ENCODE measurements around the gene BCAT1.

Gene BCAT1

DNA sequence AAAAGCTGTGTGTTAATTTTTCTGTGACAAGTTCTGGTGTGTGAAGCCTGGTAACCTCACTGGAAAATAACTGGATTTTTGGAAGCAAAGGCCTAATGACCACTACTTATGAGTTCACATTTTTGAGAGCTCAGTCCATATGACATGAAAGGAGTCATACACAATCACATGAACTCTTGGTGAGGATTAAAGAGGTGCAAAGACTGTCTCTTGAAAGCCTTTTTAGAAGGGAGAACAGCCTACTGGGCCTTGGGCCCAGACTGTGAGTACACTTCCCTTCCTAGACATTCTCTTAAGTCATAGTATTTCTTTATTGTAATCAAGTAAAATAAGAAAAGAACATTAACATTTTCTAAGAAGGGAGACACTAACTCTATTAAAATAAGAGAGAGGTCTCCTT lies 176.1 kb downstream of the BCAT1 start:
- DNase-seq (ENCODE audit: extremely low read depth in 1 of 2, low read depth in 1 of 2): no peak

DNA sequence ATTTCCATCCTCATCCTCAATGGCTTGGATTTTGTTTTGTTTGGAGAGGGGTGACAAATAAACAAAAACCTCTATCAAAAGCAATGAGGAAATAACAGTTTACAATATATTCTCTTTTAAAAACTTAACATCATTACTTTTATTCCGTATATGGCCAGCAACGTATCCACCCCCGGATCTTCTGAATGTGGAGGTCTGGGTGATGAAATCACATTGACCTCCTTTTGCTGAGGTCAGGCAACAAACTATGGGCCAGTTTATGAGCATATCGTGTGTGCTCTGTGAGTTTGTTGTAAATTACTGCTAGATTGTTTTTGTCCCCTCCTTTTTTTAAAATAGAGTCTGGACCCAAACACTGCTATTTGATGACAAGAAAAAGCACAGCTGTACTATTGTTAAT lies 178.1 kb downstream of the BCAT1 start:
- DNase-seq (ENCODE audit: extremely low read depth in 1 of 2, low read depth in 1 of 2): no peak

DNA sequence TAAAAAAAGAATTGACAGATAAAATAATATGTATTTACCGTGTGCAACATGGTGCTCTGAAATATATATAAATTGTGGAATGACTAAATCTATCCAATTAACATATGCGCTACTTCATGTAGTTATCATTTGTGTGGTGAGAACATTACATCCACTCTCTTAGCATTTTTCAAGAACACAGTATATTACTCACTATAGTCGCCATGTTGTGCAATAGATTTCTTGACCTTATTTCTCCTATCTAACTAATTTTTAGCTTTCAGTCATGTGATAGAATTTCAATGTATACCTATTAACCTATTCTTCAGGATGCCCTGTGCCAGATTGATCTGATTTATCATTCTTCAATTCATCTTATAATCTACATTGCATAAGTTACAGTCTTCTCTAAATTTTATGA lies 178.6 kb downstream of the BCAT1 start:
- no peak for DNase-seq (ENCODE audit: extremely low read depth in 1 of 2, low read depth in 1 of 2)

DNA sequence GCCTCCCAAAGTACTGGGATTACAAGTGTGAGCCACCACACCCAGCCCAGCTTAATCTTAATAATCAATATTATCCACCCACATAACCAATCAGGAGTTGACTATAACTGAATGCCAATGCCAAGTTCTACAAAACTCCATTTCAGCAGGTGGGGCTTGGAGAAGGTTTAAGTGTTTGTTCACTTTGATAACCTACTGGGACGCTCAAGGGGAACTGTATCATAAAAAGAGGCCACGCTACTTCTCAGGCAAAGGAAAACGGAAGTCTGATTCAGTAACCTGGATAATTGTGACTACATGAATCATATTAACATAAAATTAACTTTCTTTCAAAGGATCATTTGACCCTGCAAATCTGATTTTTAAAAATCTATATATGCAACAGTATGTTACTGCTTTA lies 179.2 kb downstream of the BCAT1 start:
- no peak for DNase-seq (ENCODE audit: extremely low read depth in 1 of 2, low read depth in 1 of 2)

DNA sequence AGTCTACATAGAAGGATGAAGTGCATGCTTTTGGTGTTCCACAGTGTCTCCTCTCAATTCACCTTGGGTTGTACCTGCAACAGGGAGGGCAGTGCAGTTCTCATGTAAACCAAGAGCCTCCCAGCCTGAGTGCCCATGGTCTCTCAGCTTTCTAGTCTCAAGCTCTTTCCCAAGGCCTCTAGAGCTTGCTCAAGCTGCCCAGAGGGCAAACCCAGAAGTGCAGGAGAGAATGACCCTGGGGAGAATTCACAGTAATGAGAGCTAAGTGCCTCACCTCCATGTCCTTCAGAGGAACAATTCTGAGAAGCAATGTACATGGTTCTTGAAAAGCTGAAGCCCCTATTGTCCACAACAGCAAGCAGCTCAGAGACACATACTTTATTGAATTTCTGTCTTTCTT lies 180.5 kb downstream of the BCAT1 start:
- no peak for DNase-seq (ENCODE audit: extremely low read depth in 1 of 2, low read depth in 1 of 2)

DNA sequence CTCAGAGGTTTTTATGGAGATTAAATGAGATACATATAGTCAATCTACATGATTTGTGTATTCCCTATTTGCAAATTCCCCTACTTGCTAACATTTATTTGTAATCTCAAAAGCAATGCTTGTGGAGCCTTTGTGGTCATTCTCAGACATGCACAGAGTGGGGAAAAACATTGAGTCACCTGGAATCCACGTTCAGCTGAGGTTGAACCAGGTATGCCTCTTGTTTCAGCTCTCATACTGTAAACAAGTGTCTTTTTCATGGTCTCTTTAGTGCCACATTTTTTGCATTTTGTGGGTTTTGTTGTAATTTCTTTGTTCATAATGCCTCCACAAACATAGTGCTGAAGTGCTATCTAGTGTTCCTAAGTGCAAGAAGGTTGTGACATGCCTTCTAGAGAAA lies 181.9 kb downstream of the BCAT1 start:
- DNase-seq (ENCODE audit: extremely low read depth in 1 of 2, low read depth in 1 of 2): no peak

DNA sequence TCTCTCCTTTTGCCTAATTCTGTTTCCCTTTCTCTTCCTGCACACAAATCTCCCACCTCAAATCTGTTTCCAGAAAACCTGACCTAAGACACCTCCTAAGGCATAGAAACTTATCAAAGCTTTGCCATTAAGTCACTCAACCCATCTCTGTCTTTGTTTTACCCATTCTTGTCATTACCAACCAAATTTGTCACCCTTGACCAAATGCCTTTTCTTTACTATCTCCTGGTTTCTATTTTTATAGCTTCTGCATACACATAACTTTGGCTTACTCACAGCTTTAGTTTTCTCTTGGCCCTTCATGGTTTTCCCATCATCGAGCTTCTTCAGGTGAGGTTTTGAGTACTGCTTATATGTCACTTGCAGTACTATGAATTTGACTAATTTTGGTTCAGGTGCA lies 184.2 kb downstream of the BCAT1 start:
- no peak for DNase-seq (ENCODE audit: extremely low read depth in 1 of 2, low read depth in 1 of 2)

DNA sequence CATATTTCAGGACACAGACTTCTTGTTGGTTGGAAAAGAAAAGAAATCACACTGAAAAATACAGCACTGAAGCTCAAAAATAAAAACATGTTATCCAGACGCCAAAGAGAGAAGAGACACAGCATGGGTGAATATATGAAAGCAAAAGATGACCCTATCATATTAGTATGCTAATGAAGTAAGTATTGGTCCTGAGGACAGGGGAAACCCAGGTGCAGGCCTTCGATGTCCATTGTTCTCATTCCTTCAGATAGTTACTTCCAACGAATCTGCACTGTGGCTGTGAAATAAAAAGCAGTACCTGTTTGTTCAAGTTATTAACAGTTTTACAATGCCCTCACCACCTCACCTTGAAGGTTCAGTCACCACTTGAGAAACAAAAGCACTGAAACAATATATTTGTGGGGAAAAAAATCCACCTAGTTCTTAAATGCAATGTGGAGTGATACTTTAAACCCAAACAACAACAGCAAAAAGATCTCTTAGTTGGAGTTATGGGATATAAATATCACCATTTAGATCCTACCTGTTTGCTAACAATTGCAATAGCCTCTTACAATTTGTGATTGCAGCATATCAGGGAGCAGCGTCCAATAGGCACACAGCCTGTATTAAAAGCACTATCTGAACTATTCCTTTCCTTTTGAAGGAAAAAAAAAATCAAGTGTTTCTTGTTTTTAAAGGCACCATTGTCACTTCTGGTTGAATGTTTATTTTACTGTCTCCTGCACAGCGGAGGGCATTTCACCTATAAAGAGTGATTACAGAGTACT lies 188.1 kb downstream of the BCAT1 start:
- no peak for DNase-seq (ENCODE audit: extremely low read depth in 1 of 2, low read depth in 1 of 2)

DNA sequence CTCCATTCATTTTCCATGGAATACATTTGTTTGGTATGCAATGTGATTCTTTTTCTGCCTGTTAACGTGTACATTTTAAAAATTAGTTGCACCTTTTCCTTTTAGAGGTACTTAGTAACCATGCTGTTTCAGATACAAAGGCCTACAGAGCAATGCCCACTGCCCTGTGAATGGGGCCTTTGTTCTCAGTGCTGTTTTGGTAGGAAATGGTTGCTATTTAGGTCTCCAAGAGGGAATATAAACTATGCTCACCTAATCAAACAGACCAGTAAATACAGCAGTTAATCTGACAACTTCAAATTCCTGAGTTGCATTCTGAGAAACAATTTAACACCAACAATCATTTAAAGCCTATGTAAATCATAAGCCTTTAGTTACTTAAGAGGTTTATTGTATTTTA lies 188.7 kb downstream of the BCAT1 start:
- no peak for DNase-seq (ENCODE audit: extremely low read depth in 1 of 2, low read depth in 1 of 2)

Data from stimulated activated CD8-positive, alpha-beta memory T cell treated with anti-CD3 and anti-CD28 coated beads, Interleukin-7, amount 100 ng/mL, for 48 hours (primary cell).